Activated CD4-positive, alpha-beta T cell treated with anti-CD3 and anti-CD28 coated beads, Interleukin-10, Interleukin-2, amounts not matched to agents 100 ng/mL and 50 ng/mL, durations not matched to agents 16 hours and 8 hours (primary cell): ENCODE data around the gene C6orf132.
"Not testable (repeated sequence)": the region's sequence is repeated elsewhere in the genome, so short reads cannot be mapped to it uniquely, and the experiment has no call there.

Experiments used
- DNase-seq: peaks from one replicate; pipeline ENCODE4 v3.0.0-alpha.2; 2020

The C6orf132 gene

GRCh38 chr6:42162384-42162783, 20.0 kb upstream of the C6orf132 start:
- DNase-seq: no peak

GRCh38 chr6:42159431-42160024, 17.1 kb upstream of the C6orf132 start:
- no peak for DNase-seq

GRCh38 chr6:42158631-42159030, 16.2 kb upstream of the C6orf132 start:
- no peak for DNase-seq

GRCh38 chr6:42158011-42158410, 15.6 kb upstream of the C6orf132 start:
- DNase-seq: no peak

- peak; percentile 12 for DNase-seq
Observed at GRCh38 chr6:42156638-42157037, 14.2 kb upstream of the C6orf132 start.

GRCh38 chr6:42155293-42155692, 12.9 kb upstream of the C6orf132 start:
- DNase-seq: no peak

GRCh38 chr6:42154461-42155209, 12.2 kb upstream of the C6orf132 start:
- no peak for DNase-seq

GRCh38 chr6:42153921-42154320, 11.5 kb upstream of the C6orf132 start:
- no peak for DNase-seq

GRCh38 chr6:42152528-42153213, 10.3 kb upstream of the C6orf132 start:
- DNase-seq: not testable (repeated sequence)

- no peak for DNase-seq
Observed at GRCh38 chr6:42152024-42152423, 9.6 kb upstream of the C6orf132 start.

- no peak for DNase-seq
Observed at GRCh38 chr6:42150254-42150653, 7.8 kb upstream of the C6orf132 start.

GRCh38 chr6:42148058-42148457, 5.6 kb upstream of the C6orf132 start:
- DNase-seq: no peak

- DNase-seq: no peak
Observed at GRCh38 chr6:42147138-42147562, 4.7 kb upstream of the C6orf132 start.

GRCh38 chr6:42141603-42142117, 760 bp downstream of the C6orf132 start:
- DNase-seq: no peak

- DNase-seq: no peak
Observed at GRCh38 chr6:42140756-42141602, 1.4 kb downstream of the C6orf132 start.

GRCh38 chr6:42140032-42140431, 2.4 kb downstream of the C6orf132 start:
- DNase-seq: no peak

GRCh38 chr6:42138630-42139619, 3.5 kb downstream of the C6orf132 start:
- no peak for DNase-seq

- DNase-seq: no peak
Observed at GRCh38 chr6:42138190-42138589, 4.2 kb downstream of the C6orf132 start.

- no peak for DNase-seq
Observed at GRCh38 chr6:42137194-42137753, 5.1 kb downstream of the C6orf132 start.

- DNase-seq: peak; percentile 69
Observed at GRCh38 chr6:42136508-42137193, 5.8 kb downstream of the C6orf132 start.

- DNase-seq: no peak
Observed at GRCh38 chr6:42135722-42136121, 6.7 kb downstream of the C6orf132 start.
